HG03571 (cell line): ENCODE results near the gene GLYR1.
A peak's percentile ranks its signal among the peaks of the same experiment; 100 is the strongest.

Source experiments
- ATAC-seq: cut with Tn5 transposase; IDR thresholded peaks from one replicate; pipeline ENCODE4 v1.9.1; 2021; ENCODE audit not compliant: unreplicated experiment

Gene GLYR1

DNA sequence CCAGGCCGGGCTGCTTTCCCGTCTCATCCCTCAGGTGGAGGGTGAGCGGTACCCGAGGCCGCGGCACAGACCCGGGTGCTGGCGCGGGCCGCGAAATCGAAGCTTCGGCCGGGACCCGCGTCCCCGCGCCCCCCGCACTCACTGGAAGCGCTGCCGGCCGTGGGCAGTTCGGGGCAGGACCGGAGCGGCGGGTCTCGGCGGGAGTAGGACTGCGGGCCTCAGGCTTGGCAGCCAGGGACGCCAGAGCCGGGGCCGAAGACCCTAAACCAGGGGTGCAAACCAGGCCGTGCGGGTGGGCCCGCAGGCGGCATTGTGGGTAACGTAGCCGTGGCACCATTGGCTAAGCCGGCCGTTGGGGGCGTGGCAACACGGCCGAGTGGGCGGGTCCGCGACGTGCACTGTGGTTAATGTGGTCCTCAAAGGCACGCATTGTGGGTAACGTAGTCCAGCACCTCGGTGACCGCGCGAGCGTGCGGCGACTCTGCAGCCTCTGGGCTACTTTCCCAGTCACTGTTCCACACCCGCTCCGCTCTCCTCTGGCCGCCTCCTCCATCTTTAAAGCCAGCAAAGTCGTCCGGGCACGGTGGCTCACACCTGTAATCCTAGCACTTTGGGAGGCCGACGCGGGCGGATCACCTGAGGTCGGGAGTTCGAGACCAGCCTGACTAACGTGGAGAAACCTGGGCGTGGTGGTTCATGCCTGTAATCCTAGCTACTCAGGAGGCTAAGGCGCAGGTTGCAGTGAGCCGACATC is 80.0 kb downstream of the GLYR1 start, which contains the start of gene ZNF500:
TSS of gene ZNF500 (minus strand) at position 288 of the 754 bp plus-strand sequence. CDS start 1,184 bp downstream, outside the sequence.
- peak; percentile 81 for ATAC-seq

DNA sequence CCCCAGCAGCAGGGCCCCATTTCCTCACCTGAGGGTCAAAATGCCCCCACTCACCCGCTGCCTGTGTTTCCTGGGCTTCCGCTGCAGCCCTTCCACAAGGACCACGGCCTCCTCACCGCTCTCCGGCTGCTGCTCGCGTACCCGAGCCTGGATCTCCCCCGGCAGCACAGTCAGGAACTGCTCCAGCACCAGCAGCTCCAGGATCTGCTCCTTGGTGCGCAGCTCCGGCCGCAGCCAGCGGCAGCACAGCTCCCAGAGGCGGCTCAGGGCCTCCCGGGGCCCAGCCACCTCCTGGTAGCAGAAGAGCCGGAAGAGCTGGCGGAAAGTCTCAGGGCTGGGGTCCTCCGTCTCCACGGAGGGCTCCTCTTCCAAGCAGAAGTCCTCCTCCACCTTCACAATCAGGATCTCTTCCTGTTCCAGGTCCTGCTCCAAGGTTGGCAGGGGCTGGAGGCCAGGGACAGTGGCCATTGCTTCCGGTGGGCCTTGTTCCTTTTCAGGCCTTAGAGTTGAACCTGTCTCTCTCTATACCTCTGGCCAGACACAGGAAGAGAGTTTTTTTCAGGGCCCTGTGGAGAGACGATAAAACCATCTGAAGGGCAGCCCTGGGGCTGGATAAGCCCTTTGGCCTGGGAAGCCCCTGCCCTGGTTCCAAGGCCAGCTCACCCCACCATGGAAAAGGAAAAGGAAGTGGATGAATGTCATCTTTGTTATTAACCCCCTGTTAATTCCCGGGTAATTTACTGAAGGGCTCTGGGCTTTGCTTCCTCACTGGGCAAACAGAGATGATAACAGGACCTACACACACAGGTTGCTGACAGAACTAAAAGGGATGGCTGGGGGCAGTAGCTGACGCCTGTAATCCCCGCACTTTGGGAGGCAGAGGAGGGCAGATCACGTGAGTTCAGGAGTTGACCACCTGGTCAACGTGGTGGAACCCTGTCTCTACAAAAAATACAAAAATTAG is 81.3 kb downstream of the GLYR1 start:
- ATAC-seq, result no peak

DNA sequence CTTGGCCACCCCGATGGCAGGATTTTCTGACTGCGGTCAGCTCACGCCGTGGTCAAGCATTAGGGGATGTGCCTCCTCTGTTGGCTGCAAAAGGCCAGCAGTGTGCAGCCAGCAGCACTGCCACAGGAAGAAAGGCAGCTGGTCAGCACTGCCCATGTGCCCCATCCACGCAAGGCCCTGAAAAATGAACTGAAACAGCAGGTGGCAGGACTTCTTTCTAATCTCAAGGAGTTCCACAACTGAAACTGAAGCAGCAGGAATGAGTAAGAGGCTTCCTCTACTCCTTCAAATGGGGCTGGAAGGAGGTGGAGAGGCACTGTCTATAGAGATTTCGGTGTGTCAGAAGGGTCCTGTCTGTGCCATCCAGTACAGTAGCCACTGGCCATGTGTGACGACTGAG is 83.3 kb downstream of the GLYR1 start:
- no peak for ATAC-seq

DNA sequence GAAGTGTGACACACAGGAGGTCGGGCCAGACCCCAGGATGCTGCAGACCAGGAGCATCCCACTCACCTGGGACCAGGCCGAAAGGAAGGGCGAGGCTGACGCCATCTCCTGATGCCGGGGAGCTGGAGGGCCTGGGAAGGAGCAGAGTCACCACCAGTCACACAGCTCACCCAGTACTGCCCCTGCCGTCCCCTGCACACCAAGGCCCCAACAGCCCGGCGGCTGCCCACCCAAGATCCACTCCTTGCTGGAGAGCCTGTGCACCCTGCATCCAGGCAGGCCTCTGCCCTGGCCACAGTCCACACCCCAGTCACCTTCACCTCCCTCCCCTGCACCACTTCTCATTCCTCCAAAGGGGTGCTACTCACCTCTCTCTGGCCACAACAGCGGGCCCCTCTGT is 84.9 kb downstream of the GLYR1 start:
- ATAC-seq, result no peak

DNA sequence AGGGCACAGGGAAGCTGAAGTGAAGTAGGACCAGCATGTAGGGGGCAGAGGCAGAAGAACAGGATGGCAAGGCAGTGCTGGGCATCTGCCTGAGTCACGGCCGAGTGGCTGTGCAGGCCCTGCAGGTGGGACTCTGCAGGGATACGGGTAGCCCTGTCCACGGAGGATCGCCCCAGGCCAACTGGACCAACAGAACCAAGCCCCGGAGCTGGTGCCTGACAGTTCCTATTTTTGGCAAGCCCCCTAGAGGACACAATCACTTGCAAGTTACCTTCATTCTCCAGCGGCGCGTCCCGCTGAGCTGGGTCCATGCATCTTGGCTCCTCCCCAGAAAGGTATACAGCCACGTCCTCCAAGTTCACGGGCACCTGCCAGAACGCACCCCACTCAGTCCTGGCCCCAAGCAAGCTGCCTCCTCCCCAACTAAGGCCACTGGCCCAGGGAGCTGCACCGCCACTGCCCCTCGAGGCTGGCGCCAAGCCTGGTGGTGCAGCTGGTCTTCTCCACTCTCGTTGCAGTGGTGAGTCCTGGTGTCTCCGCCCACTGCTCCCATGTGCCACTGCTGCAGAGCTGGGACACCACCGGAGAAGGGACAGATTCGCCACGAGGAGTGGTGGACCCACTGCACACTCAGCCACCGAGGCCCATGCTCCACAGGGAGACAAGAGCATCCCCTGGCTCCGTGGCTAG is 86.7 kb downstream of the GLYR1 start:
- no peak for ATAC-seq

DNA sequence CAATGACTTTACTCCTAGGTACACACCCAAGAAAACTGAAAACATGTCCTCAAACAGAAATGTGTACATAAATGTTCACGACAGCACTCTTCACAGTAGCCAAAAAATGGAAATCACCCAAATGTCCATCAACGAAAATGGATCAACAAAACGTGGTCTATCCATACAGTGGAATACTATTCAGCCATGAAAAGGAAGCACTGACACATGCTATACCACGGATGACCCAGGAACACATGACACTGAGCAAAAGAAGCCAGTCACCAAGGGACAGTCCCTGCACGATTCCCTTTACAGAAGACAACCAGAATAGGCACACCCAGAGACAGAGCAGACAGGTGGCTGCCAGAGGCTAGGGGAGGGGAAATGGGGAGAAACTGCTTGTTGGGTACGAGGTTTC is 91.4 kb downstream of the GLYR1 start:
- ATAC-seq, result no peak

DNA sequence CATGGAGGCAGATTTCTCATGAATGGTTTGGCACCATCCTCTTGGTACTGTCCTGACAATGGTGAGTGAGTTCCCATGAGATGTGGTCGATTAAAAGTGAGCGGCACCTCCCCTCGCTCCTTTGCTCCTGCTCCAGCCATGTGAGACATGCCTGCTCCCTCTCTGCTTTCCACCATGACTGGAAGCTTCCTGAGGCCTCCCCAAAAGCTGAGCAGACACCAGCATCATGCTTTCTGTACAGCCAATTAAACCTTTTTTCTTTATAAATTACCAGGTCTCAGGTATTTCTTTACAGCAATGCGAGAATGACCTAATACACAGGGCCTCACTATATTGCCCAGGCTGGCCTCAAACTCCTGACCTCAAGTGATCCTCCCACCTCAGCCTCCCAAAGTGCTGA is 92.2 kb downstream of the GLYR1 start:
- no peak for ATAC-seq

DNA sequence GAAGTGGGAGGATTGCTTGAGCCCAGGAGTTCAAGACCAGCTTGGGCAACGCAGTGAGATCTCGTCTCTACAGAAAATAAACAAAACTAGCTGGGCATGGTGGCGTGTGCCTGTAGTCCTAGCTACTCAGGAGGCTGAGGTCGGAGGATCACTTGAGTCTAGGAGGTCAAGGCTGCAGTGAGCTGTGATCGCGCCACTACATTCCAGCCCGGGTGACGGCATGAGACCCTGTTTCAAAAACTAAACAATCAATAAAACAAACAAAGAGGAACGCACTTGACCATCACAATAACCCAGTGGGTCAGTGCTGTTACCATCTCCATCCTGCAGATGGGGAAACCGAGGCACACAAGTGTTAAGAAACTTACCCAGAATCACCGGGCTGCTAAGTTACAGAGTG is 93.9 kb downstream of the GLYR1 start:
- no peak for ATAC-seq
